Colonic mucosa (tissue), 4 donors: ENCODE results near the gene PPFIA4. TPM values are rescaled to one million over a fixed set of nuclear protein-coding genes. Genes with fewer than 3 reads are reported as not detected.
A peak's percentile ranks its signal among the peaks of the same experiment; 100 is the strongest.

Source experiments
- DNase-seq: peaks from one replicate; pipeline ENCODE4 v3.0.0-alpha.2; 2020
- H3K27ac ChIP-seq: fragments of 200-600 bp; one replicate; pipeline ENCODE4 v1.8.0; 2021
- H3K27me3 ChIP-seq: fragments of 200-600 bp; one replicate; pipeline ENCODE4 v1.8.0; 2021
- H3K36me3 ChIP-seq: fragments of 200-600 bp; one replicate; pipeline ENCODE4 v1.8.0; 2021
- H3K4me1 ChIP-seq: fragments of 200-600 bp; one replicate; pipeline ENCODE4 v1.8.0; 2021; ENCODE audit warnings: mild to moderate bottlenecking
- H3K4me3 ChIP-seq: fragments of 200-600 bp; one replicate; pipeline ENCODE4 v1.8.0; 2021
- H3K9ac ChIP-seq, 2 donors: one replicate each; pipeline ENCODE4 v1.7.0; 2013; ENCODE audit warnings: control low read depth in 2 of 2, low read depth in 2 of 2, low read length in 2 of 2
- H3K9me3 ChIP-seq: fragments of 200-600 bp; one replicate; pipeline ENCODE4 v1.8.0; 2021
- CTCF ChIP-seq: fragments of 200-600 bp; IDR thresholded peaks from one replicate; pipeline ENCODE4 v1.8.0; 2022; ENCODE audit warnings: antibody characterized with exemption, mild to moderate bottlenecking
- intact Hi-C: fragments of 100-400 bp; cut with DNase I; formaldehyde crosslinking; loops from one replicate; pipeline ENCODE4 v1.14.1; 2022
- total RNA-seq, 2 donors: library from RNA; stranded (reverse); fragmentation: NEBNext Ultra II Directional in 1 of 2; extraction: Animal tissue kit (Norgen Biotek cat#: 25700) in 1 of 2; gene quantifications; one replicate each; pipeline ENCODE4 v1.2.1, GENCODE V29; 2021
- donor health status: healthy.
- donor health status: DM: no; HTN: no; CAD: no.
- donor health status: DM: no; HTN: no; CAD: no.

The PPFIA4 gene
- total RNA-seq, 2 donors from 2014 or later: 1.6 to 7.3 TPM

- no peaks in the 10 kb centered on the region for H3K4me1 ChIP-seq
- DNase-seq: no peak
- TF ChIP-seq CTCF: no peak
- H3K36me3 ChIP-seq: no peaks in the 10 kb centered on the region
- intact Hi-C loops: loop anchor here (5.0 kb wide), 1 partner anchor 231 kb away; no protein-coding TSS in a partner anchor
- H3K9ac ChIP-seq: no peak overlapping the region
- H3K27ac ChIP-seq: no peak overlapping the region
- H3K4me3 ChIP-seq: no peak overlapping the region
- no peaks in the 10 kb centered on the region for H3K9me3 ChIP-seq
- no peaks in the 10 kb centered on the region for H3K27me3 ChIP-seq
Observed at GRCh38 chr1:203036537-203036936, 10.2 kb downstream of the PPFIA4 start.

GRCh38 chr1:203037509-203038190 is 11.4 kb downstream of the PPFIA4 start:
- Histone ChIP-seq H3K27ac (no peak overlapping the region), H3K9ac (no peak overlapping the region), H3K36me3 (no peaks in the 10 kb centered on the region), H3K4me3 (no peak overlapping the region), H3K27me3 (no peaks in the 10 kb centered on the region), H3K9me3 (no peaks in the 10 kb centered on the region), H3K4me1 (no peaks in the 10 kb centered on the region)
- intact Hi-C loops: loop anchor here (2.0 to 5.0 kb wide), 2 partner anchors 135 to 230 kb away; no protein-coding TSS in a partner anchor
- TF ChIP-seq CTCF: no peak
- no peak for DNase-seq

- Histone ChIP-seq H3K27ac (no peak overlapping the region), H3K9me3 (no peaks in the 10 kb centered on the region), H3K36me3 (no peaks in the 10 kb centered on the region), H3K4me1 (no peaks in the 10 kb centered on the region), H3K9ac (peak overlapping the region in 1 of 2 donors; percentile 8), H3K27me3 (no peaks in the 10 kb centered on the region), H3K4me3 (no peak overlapping the region)
- no peak for DNase-seq
- intact Hi-C loops: loop anchor here (2.0 to 5.0 kb wide), 2 partner anchors 135 to 229 kb away; no protein-coding TSS in a partner anchor
- no peak for TF ChIP-seq CTCF
Observed at GRCh38 chr1:203038217-203038741, 12.0 kb downstream of the PPFIA4 start.

GRCh38 chr1:203038891-203039608 is 12.8 kb downstream of the PPFIA4 start:
- no peak overlapping the region for H3K9ac ChIP-seq
- H3K27me3 ChIP-seq: no peaks in the 10 kb centered on the region
- H3K9me3 ChIP-seq: no peaks in the 10 kb centered on the region
- no peaks in the 10 kb centered on the region for H3K36me3 ChIP-seq
- H3K4me3 ChIP-seq: no peak overlapping the region
- no peak overlapping the region for H3K27ac ChIP-seq
- DNase-seq: peak; percentile 71
- no peaks in the 10 kb centered on the region for H3K4me1 ChIP-seq
- TF ChIP-seq CTCF: peak; percentile 93
- intact Hi-C loops: loop anchor here (1.0 to 5.0 kb wide), 3 partner anchors 134 to 228 kb away; no protein-coding TSS in a partner anchor

- no peak for DNase-seq
- Histone ChIP-seq H3K9ac (no peak overlapping the region), H3K9me3 (no peaks in the 10 kb centered on the region), H3K27ac (no peak overlapping the region), H3K4me1 (no peaks in the 10 kb centered on the region), H3K4me3 (no peak overlapping the region), H3K36me3 (no peaks in the 10 kb centered on the region), H3K27me3 (no peaks in the 10 kb centered on the region)
- TF ChIP-seq CTCF: no peak
- intact Hi-C loops: loop anchor here (1.0 to 5.0 kb wide), 3 partner anchors 133 to 227 kb away; no protein-coding TSS in a partner anchor
Observed at GRCh38 chr1:203039609-203040512, 13.6 kb downstream of the PPFIA4 start.
